AG04449 (cell line): ENCODE measurements around the gene MAG.

ENCODE experiments used
- CTCF ChIA-PET: fragments of 350-600 bp; formaldehyde crosslinking; extraction: SDS; loops from one replicate; lab custom pipeline; 2021; ENCODE audit warnings: antibody characterized with exemption; lab: Yijun Ruan, JAX
- POLR2A ChIA-PET: fragments of 400-600, 350-600 bp; formaldehyde crosslinking; extraction: SDS; loops from one replicate; lab custom pipeline; 2020; ENCODE audit warnings: antibody characterized with exemption, inconsistent platforms; lab: Yijun Ruan, JAX
- DNase-seq: peaks from one replicate; pipeline ENCODE4 v3.0.0-alpha.2; 2010; ENCODE audit warnings: low read depth, low spot score
- H3K4me3 ChIP-seq: 2 replicates; pipeline ENCODE4 v1.5.1; 2011; ENCODE audit warnings: low read depth, mild to moderate bottlenecking, control low read depth, low read length
- CTCF ChIP-seq: IDR thresholded peaks from one replicate; pipeline ENCODE4 v1.5.1; 2011; ENCODE audit warnings: mild to moderate bottlenecking, moderate library complexity, low read length, control low read depth, inconsistent platforms; ENCODE audit not compliant: insufficient read depth; ENCODE audit errors: missing control alignments

Gene MAG

GRCh38 chr19:35317464-35318043 is 25.6 kb downstream of the MAG start:
- ChIA-PET POLR2A (no interaction called here), CTCF (no interaction called here)
- no peak for DNase-seq

GRCh38 chr19:35318679-35319448 is 26.9 kb downstream of the MAG start:
- no peak for TF ChIP-seq CTCF
- ChIA-PET POLR2A (no interaction called here), CTCF (no interaction called here)
- H3K4me3 ChIP-seq, result no peak overlapping the region
- no peak for DNase-seq

More at GRCh38 chr19:35317464-35318043, 25.6 kb downstream of the MAG start:
- no peak for TF ChIP-seq CTCF
- H3K4me3 ChIP-seq, result no peak overlapping the region

- POLR2A ChIA-PET, result no interaction called here
- H3K4me3 ChIP-seq, result no peak overlapping the region
- no peak for TF ChIP-seq CTCF
- no peak for DNase-seq
- CTCF ChIA-PET, result no interaction called here
Observed at GRCh38 chr19:35320065-35320713, 28.2 kb downstream of the MAG start.

- DNase-seq, result no peak
- no peak overlapping the region for H3K4me3 ChIP-seq
- ChIA-PET CTCF (no interaction called here), POLR2A (no interaction called here)
- no peak for TF ChIP-seq CTCF
Observed at GRCh38 chr19:35321291-35321690, 29.3 kb downstream of the MAG start.

GRCh38 chr19:35322014-35322413 is 30.1 kb downstream of the MAG start:
- H3K4me3 ChIP-seq, result no peak overlapping the region
- no peak for DNase-seq
- CTCF ChIA-PET, result no interaction called here
- POLR2A ChIA-PET, result no interaction called here
- no peak for TF ChIP-seq CTCF

GRCh38 chr19:35327642-35328041 is 35.7 kb downstream of the MAG start:
- H3K4me3 ChIP-seq, result no peak overlapping the region
- no peak for DNase-seq
- TF ChIP-seq CTCF, result no peak
- CTCF ChIA-PET, result interaction anchor here (1.0 kb wide), 1 partner anchor 30 kb away, joined by 3 read pairs; no protein-coding TSS in a partner anchor
- POLR2A ChIA-PET, result no interaction called here
